Measurements from ENCODE around the gene GARIN6. TPM values are rescaled to one million over a fixed set of nuclear protein-coding genes. Genes with fewer than 3 reads are reported as not detected.

GARIN6 gene
- total and polyA plus RNA-seq, 12 donors = not detected

- Histone ChIP-seq H3K9me3 (replicated peaks in 1 of 3) (no peaks in the 10 kb centered on the region), H3K27ac (no peak overlapping the region), H3K4me3 (no peak overlapping the region), H3K27me3 (no peaks in the 10 kb centered on the region), H3K36me3 (replicated peaks in 1 of 2) (no peaks in the 10 kb centered on the region), H3K4me1 (replicated peaks in 1 of 2) (no peaks in the 10 kb centered on the region)
- no peak for DNase-seq
- TF ChIP-seq POLR2A (IDR thresholded peaks at IDR 0.05) = no peak
- TF ChIP-seq, protein P1, sequence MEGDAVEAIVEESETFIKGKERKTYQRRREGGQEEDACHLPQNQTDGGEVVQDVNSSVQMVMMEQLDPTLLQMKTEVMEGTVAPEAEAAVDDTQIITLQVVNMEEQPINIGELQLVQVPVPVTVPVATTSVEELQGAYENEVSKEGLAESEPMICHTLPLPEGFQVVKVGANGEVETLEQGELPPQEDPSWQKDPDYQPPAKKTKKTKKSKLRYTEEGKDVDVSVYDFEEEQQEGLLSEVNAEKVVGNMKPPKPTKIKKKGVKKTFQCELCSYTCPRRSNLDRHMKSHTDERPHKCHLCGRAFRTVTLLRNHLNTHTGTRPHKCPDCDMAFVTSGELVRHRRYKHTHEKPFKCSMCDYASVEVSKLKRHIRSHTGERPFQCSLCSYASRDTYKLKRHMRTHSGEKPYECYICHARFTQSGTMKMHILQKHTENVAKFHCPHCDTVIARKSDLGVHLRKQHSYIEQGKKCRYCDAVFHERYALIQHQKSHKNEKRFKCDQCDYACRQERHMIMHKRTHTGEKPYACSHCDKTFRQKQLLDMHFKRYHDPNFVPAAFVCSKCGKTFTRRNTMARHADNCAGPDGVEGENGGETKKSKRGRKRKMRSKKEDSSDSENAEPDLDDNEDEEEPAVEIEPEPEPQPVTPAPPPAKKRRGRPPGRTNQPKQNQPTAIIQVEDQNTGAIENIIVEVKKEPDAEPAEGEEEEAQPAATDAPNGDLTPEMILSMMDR (IDR thresholded peaks at IDR 0.05) = no peak
- 48 to 100% (median 75%) methylated on average over 1 of the region's 1 CpG for WGBS, 4 donors
- intact Hi-C loops (cut with DNase I) = no loop called here
These were observed 38.6 kb downstream of the GARIN6 start for GRCh38 chr12:99686142-99686541.

DNA sequence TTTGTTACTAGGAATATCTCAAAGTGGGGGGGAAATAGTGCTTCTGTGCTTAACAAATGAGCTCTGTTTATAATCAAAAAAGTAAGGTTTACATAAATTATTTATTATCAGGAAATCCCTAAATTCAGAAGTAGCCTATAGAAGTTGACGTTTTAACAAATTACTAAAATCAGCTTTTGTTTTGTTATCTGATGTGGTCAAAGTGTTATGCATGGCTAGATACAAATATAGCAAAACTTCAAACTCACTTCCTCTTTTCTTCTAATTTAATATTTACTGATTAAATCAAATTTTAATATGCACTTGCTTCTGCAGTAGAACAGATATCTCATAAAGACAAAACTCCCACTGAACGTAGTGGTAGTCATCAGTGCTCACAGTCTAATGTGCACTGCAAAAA, 47.5 kb downstream of the GARIN6 start:
- no peak for TF ChIP-seq POLR2A (IDR thresholded peaks at IDR 0.05)
- TF ChIP-seq, protein P1 (IDR thresholded peaks at IDR 0.05) = no peak

More for the DNA sequence above, 47.5 kb downstream of the GARIN6 start:
- Histone ChIP-seq H3K4me1 (replicated peaks in 1 of 2) (no peaks in the 10 kb centered on the region), H3K27ac (no peak overlapping the region), H3K27me3 (no peaks in the 10 kb centered on the region), H3K36me3 (replicated peaks in 1 of 2) (no peaks in the 10 kb centered on the region), H3K4me3 (no peak overlapping the region), H3K9me3 (replicated peaks in 1 of 3) (no peaks in the 10 kb centered on the region)
- intact Hi-C loops (cut with DNase I) = no loop called here
- 48 to 55% (median 50%) methylated on average over 2 of the region's 2 CpGs for WGBS, 4 donors
- DNase-seq = no peak

Data from adrenal gland (tissue), 12 donors.